CD4-positive, CD25-positive, alpha-beta regulatory T cell (primary cell): ENCODE data around the gene TBC1D17. TPM values are rescaled to one million over a fixed set of nuclear protein-coding genes. Genes with fewer than 3 reads are reported as not detected.

Source experiments
- ATAC-seq, 2 donors: fragments of 150-1000 bp; cut with Tn5 transposase; one replicate each; pipeline ENCODE4 v1.10.0; 2021; ENCODE audit warnings: low read depth in 2 of 2, moderate number of reproducible peaks in 2 of 2, moderate library complexity in 1 of 2
- DNase-seq, 3 donors: peaks; one replicate each; pipeline versions ENCODE4 v3.0.0 to v3.0.0-alpha.2; 2012 to 2022; ENCODE audit warnings: mixed read lengths in 1 of 3
- H3K27ac ChIP-seq: one replicate; pipeline ENCODE4 v1.7.0; 2013; ENCODE audit warnings: mild to moderate bottlenecking, low read length; ENCODE audit not compliant: insufficient read depth, poor library complexity, severe bottlenecking
- H3K27me3 ChIP-seq: one replicate; pipeline ENCODE4 v1.7.0; 2013; ENCODE audit warnings: low read length; ENCODE audit not compliant: control insufficient read depth, insufficient read depth
- H3K36me3 ChIP-seq: one replicate; pipeline ENCODE4 v1.7.0; 2013; ENCODE audit warnings: mild to moderate bottlenecking, low read length, moderate library complexity; ENCODE audit not compliant: control insufficient read depth, insufficient read depth
- H3K4me1 ChIP-seq: 2 replicates; pipeline ENCODE4 v1.7.0; 2013; ENCODE audit warnings: mild to moderate bottlenecking, low read length; ENCODE audit not compliant: insufficient read depth, control insufficient read depth, poor library complexity, severe bottlenecking
- H3K4me3 ChIP-seq: one replicate; pipeline ENCODE4 v1.7.0; 2013; ENCODE audit warnings: low read depth, mild to moderate bottlenecking, low read length, moderate library complexity
- H3K9me3 ChIP-seq, 2 experiments: 1 replicate in 1 of 2; 2 replicates in 1 of 2; pipeline ENCODE4 v1.7.0; 2013; ENCODE audit warnings: low read length in 2 of 2, mild to moderate bottlenecking in 1 of 2, moderate library complexity in 1 of 2; ENCODE audit not compliant: control insufficient read depth in 2 of 2
- H3K27ac Mint-ChIP-seq, 3 donors: one replicate each; pipeline ENCODE4 v1.8.0; 2020 to 2022; ENCODE audit warnings: mild to moderate bottlenecking in 3 of 3, mixed read lengths in 3 of 3, moderate library complexity in 2 of 3
- H3K27me3 Mint-ChIP-seq: one replicate; pipeline ENCODE4 v1.8.0; 2022; ENCODE audit warnings: mild to moderate bottlenecking, mixed read lengths
- H3K36me3 Mint-ChIP-seq: one replicate; pipeline ENCODE4 v1.8.0; 2020; ENCODE audit warnings: mixed read lengths
- H3K4me1 Mint-ChIP-seq, 4 donors: one replicate each; pipeline ENCODE4 v1.8.0; 2020 to 2022; ENCODE audit warnings: mixed read lengths in 4 of 4, mild to moderate bottlenecking in 1 of 4
- H3K4me3 Mint-ChIP-seq, 4 donors: one replicate each; pipeline ENCODE4 v1.8.0; 2020 to 2022; ENCODE audit warnings: mild to moderate bottlenecking in 4 of 4, mixed read lengths in 4 of 4, moderate library complexity in 3 of 4
- H3K9me3 Mint-ChIP-seq, 7 donors: one replicate each; pipeline ENCODE4 v1.8.0; 2020 to 2022; ENCODE audit warnings: mixed read lengths in 7 of 7, mild to moderate bottlenecking in 3 of 7, moderate library complexity in 2 of 7
- polyA plus RNA-seq, 4 donors: library from polyadenylated mRNA; unstranded; fragments of 300-500 nt; fragmentation: Illumina TruSeq; gene quantifications; one replicate each; pipeline ENCODE4 v1.2.3, GENCODE V29; 2021
- total RNA-seq: library from RNA; stranded (reverse); gene quantifications from one replicate; pipeline ENCODE4 v1.2.3, GENCODE V29; 2022

The TBC1D17 gene
- total and polyA plus RNA-seq, 5 donors from 2014 or later = 8.8 to 48.1 (median 9.3) TPM

GRCh38 chr19:49870309-49870901 lies 7.1 kb upstream of the TBC1D17 start:
- Mint-ChIP-seq H3K4me1 (peaks cover 0 to 59% (median 19%) of the 10 kb centered on the region in 4 donors), H3K27ac (peak overlapping the region in 1 of 3 donors; percentile 84), H3K9me3 (no peaks in the 10 kb centered on the region), H3K4me3 (peak overlapping the region in 2 of 4 donors; percentile 57 to 93), H3K36me3 (no peaks in the 10 kb centered on the region), H3K27me3 (peaks cover 10% of the 10 kb centered on the region)
- ATAC-seq (no peak), DNase-seq (no peak)
- Histone ChIP-seq H3K4me3 (peak overlapping the region; percentile 58), H3K27me3 (no peaks in the 10 kb centered on the region), H3K36me3 (no peaks in the 10 kb centered on the region), H3K9me3 (no peaks in the 10 kb centered on the region), H3K4me1 (peaks cover 42% of the 10 kb centered on the region), H3K27ac (peak overlapping the region; percentile 98)

- Histone ChIP-seq H3K27ac (no peak overlapping the region), H3K4me1 (peaks cover 40% of the 10 kb centered on the region), H3K9me3 (no peaks in the 10 kb centered on the region), H3K4me3 (no peak overlapping the region), H3K27me3 (no peaks in the 10 kb centered on the region), H3K36me3 (no peaks in the 10 kb centered on the region)
- Mint-ChIP-seq H3K4me3 (peak overlapping the region; percentile 31 to 89 (median 60)), H3K36me3 (no peaks in the 10 kb centered on the region), H3K9me3 (no peaks in the 10 kb centered on the region), H3K27me3 (peaks cover 10% of the 10 kb centered on the region), H3K27ac (peak overlapping the region in 1 of 3 donors; percentile 32), H3K4me1 (peaks cover 0 to 54% (median 12%) of the 10 kb centered on the region in 4 donors)
- ATAC-seq = no peak
- no peak for DNase-seq
Observed at GRCh38 chr19:49871349-49871985, 6.0 kb upstream of the TBC1D17 start.

- Histone ChIP-seq H3K27ac (no peak overlapping the region), H3K4me1 (peaks cover 33% of the 10 kb centered on the region), H3K4me3 (no peak overlapping the region), H3K36me3 (no peaks in the 10 kb centered on the region), H3K9me3 (no peaks in the 10 kb centered on the region), H3K27me3 (no peaks in the 10 kb centered on the region)
- DNase-seq = no peak
- H3K4me1 Mint-ChIP-seq = peaks cover 0 to 46% (median 9%) of the 10 kb centered on the region in 4 donors
- no peaks in the 10 kb centered on the region for H3K36me3 Mint-ChIP-seq
- peaks cover 4% of the 10 kb centered on the region for H3K27me3 Mint-ChIP-seq
- no peak for ATAC-seq
- H3K9me3 Mint-ChIP-seq = no peaks in the 10 kb centered on the region
- H3K27ac Mint-ChIP-seq = peak overlapping the region in 1 of 3 donors; percentile 32
- peak overlapping the region in 3 of 4 donors; percentile 58 to 82 (median 61) for H3K4me3 Mint-ChIP-seq
Observed at GRCh38 chr19:49872245-49873128, 5.0 kb upstream of the TBC1D17 start.

GRCh38 chr19:49873129-49873521 lies 4.4 kb upstream of the TBC1D17 start:
- peaks cover 34% of the 10 kb centered on the region for H3K4me1 ChIP-seq
- no peaks in the 10 kb centered on the region for H3K27me3 ChIP-seq
- Mint-ChIP-seq H3K4me3 (no peak overlapping the region), H3K27ac (no peak overlapping the region), H3K9me3 (no peaks in the 10 kb centered on the region), H3K4me1 (peaks cover 0 to 43% (median 12%) of the 10 kb centered on the region in 4 donors), H3K27me3 (no peaks in the 10 kb centered on the region), H3K36me3 (peaks cover 3% of the 10 kb centered on the region)
- ATAC-seq = no peak
- no peaks in the 10 kb centered on the region for H3K9me3 ChIP-seq
- DNase-seq = no peak
- no peak overlapping the region for H3K4me3 ChIP-seq
- H3K36me3 ChIP-seq = no peaks in the 10 kb centered on the region
- no peak overlapping the region for H3K27ac ChIP-seq

- H3K27ac Mint-ChIP-seq = no peak overlapping the region
Observed at GRCh38 chr19:49873834-49874233, 3.7 kb upstream of the TBC1D17 start.

GRCh38 chr19:49874503-49875157 lies 2.9 kb upstream of the TBC1D17 start:
- peaks cover 4% of the 10 kb centered on the region for H3K36me3 Mint-ChIP-seq
- ATAC-seq (no peak), DNase-seq (no peak)
- peak overlapping the region in 2 of 4 donors; percentile 5 to 74 for H3K4me3 Mint-ChIP-seq
- Histone ChIP-seq H3K4me1 (peaks cover 31% of the 10 kb centered on the region), H3K36me3 (no peaks in the 10 kb centered on the region), H3K4me3 (no peak overlapping the region), H3K27me3 (no peaks in the 10 kb centered on the region), H3K9me3 (no peaks in the 10 kb centered on the region), H3K27ac (no peak overlapping the region)
- no peaks in the 10 kb centered on the region for H3K27me3 Mint-ChIP-seq
- peaks cover 0 to 57% (median 16%) of the 10 kb centered on the region in 4 donors for H3K4me1 Mint-ChIP-seq
- peak overlapping the region in 2 of 3 donors; percentile 73 to 76 for H3K27ac Mint-ChIP-seq
- no peaks in the 10 kb centered on the region for H3K9me3 Mint-ChIP-seq

More at GRCh38 chr19:49873834-49874233, 3.7 kb upstream of the TBC1D17 start:
- Histone ChIP-seq H3K27ac (no peak overlapping the region), H3K36me3 (no peaks in the 10 kb centered on the region), H3K27me3 (no peaks in the 10 kb centered on the region), H3K9me3 (no peaks in the 10 kb centered on the region), H3K4me3 (no peak overlapping the region), H3K4me1 (peaks cover 36% of the 10 kb centered on the region)
- no peaks in the 10 kb centered on the region for H3K27me3 Mint-ChIP-seq
- ATAC-seq (no peak), DNase-seq (no peak)
- H3K4me3 Mint-ChIP-seq = peak overlapping the region in 2 of 4 donors; percentile 5 to 33
- H3K9me3 Mint-ChIP-seq = no peaks in the 10 kb centered on the region
- peaks cover 0 to 50% (median 15%) of the 10 kb centered on the region in 4 donors for H3K4me1 Mint-ChIP-seq
- H3K36me3 Mint-ChIP-seq = peaks cover 4% of the 10 kb centered on the region

- no peaks in the 10 kb centered on the region for H3K27me3 ChIP-seq
- DNase-seq (no peak), ATAC-seq (no peak)
- H3K27ac Mint-ChIP-seq = no peak overlapping the region
- H3K27ac ChIP-seq = no peak overlapping the region
- H3K4me1 ChIP-seq = peaks cover 27% of the 10 kb centered on the region
- H3K4me3 Mint-ChIP-seq = no peak overlapping the region
- H3K9me3 ChIP-seq = no peaks in the 10 kb centered on the region
- no peaks in the 10 kb centered on the region for H3K27me3 Mint-ChIP-seq
- H3K36me3 Mint-ChIP-seq = peaks cover 4% of the 10 kb centered on the region
- H3K36me3 ChIP-seq = peaks cover 2% of the 10 kb centered on the region
- peaks cover 0 to 57% (median 16%) of the 10 kb centered on the region in 4 donors for H3K4me1 Mint-ChIP-seq
- no peaks in the 10 kb centered on the region for H3K9me3 Mint-ChIP-seq
- no peak overlapping the region for H3K4me3 ChIP-seq
Observed at GRCh38 chr19:49875177-49875576, 2.3 kb upstream of the TBC1D17 start.
